GM12865 (cell line): ENCODE measurements around the gene NSUN6.

Experiments used
- DNase-seq: peaks from one replicate; pipeline ENCODE4 v3.0.0; 2010; ENCODE audit warnings: low read depth
- H3K4me3 ChIP-seq: 2 replicates; pipeline ENCODE4 v1.5.1; 2011; ENCODE audit warnings: mild to moderate bottlenecking, low read depth, low read length, control low read depth
- CTCF ChIP-seq: IDR thresholded peaks from 2 replicates; pipeline ENCODE4 v1.5.1; 2011; ENCODE audit warnings: low read length, control low read depth, low read depth, inconsistent platforms; ENCODE audit not compliant: insufficient read depth; ENCODE audit errors: missing control alignments

NSUN6 gene

GRCh38 chr10:18523025-18523424 lies 128.4 kb downstream of the NSUN6 start:
- H3K4me3 ChIP-seq = no peak overlapping the region
- no peak for DNase-seq
- no peak for TF ChIP-seq CTCF

- no peak for TF ChIP-seq CTCF
- DNase-seq = no peak
- no peak overlapping the region for H3K4me3 ChIP-seq
Observed at GRCh38 chr10:18516851-18517250, 134.5 kb downstream of the NSUN6 start.

GRCh38 chr10:18514537-18514936 lies 136.8 kb downstream of the NSUN6 start:
- DNase-seq = no peak
- no peak for TF ChIP-seq CTCF
- no peak overlapping the region for H3K4me3 ChIP-seq

DNA sequence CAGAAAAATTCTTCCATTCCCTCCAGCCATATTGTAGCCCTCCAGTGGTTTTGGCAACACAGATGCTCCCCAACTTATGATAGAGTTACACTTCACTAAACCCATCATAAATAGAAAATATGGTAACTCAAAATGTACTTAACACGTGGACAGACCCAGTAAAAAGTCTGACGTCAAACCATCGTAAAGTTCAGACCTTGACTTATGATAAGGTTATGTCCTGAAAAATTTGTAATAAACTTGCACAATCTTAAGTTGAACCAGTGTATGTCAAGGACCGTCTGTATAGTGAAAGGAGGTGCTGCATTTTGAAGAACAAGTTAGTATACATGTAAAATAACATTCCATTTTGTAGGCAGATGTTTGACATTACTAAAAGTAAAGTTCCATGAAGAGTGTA lies 142.8 kb downstream of the NSUN6 start:
- DNase-seq = no peak
- no peak overlapping the region for H3K4me3 ChIP-seq
- TF ChIP-seq CTCF = no peak

GRCh38 chr10:18505456-18506118 lies 145.8 kb downstream of the NSUN6 start:
- no peak for DNase-seq
- no peak overlapping the region for H3K4me3 ChIP-seq
- TF ChIP-seq CTCF = no peak

- TF ChIP-seq CTCF = no peak
- no peak overlapping the region for H3K4me3 ChIP-seq
- DNase-seq = no peak
Observed at GRCh38 chr10:18504161-18504560, 147.2 kb downstream of the NSUN6 start.

DNA sequence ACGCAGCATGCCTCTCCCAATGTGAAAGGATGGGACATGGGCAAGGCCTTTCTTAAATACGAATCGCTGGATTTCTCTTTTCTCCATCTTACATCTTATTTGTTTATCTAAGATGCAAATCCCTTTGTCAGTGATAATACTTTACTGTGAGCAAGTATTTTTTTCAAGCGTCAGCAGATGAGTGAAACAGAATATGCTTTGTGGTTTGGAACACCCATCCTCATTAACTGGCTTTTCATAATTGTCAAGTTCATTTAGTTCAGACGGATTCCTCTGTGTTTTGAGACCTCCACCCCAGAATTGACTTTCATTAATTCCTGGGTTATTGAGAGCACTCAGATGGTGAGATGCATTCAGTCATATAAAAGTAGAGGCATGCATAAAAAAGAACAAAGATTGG lies 149.8 kb downstream of the NSUN6 start:
- DNase-seq = no peak
- TF ChIP-seq CTCF = no peak
- no peak overlapping the region for H3K4me3 ChIP-seq
